CD4-positive, CD25-positive, alpha-beta regulatory T cell (primary cell): ENCODE data around the gene PIGB. TPM values are rescaled to one million over a fixed set of nuclear protein-coding genes. Genes with fewer than 3 reads are reported as not detected.

ENCODE experiments used
- ATAC-seq, 2 donors: fragments of 150-1000 bp; cut with Tn5 transposase; one replicate each; pipeline ENCODE4 v1.10.0; 2021; ENCODE audit warnings: low read depth in 2 of 2, moderate number of reproducible peaks in 2 of 2, moderate library complexity in 1 of 2
- DNase-seq, 3 donors: peaks; one replicate each; pipeline versions ENCODE4 v3.0.0 to v3.0.0-alpha.2; 2012 to 2022; ENCODE audit warnings: mixed read lengths in 1 of 3
- H3K27ac ChIP-seq: one replicate; pipeline ENCODE4 v1.7.0; 2013; ENCODE audit warnings: mild to moderate bottlenecking, low read length; ENCODE audit not compliant: insufficient read depth, poor library complexity, severe bottlenecking
- H3K27me3 ChIP-seq: one replicate; pipeline ENCODE4 v1.7.0; 2013; ENCODE audit warnings: low read length; ENCODE audit not compliant: control insufficient read depth, insufficient read depth
- H3K36me3 ChIP-seq: one replicate; pipeline ENCODE4 v1.7.0; 2013; ENCODE audit warnings: mild to moderate bottlenecking, low read length, moderate library complexity; ENCODE audit not compliant: control insufficient read depth, insufficient read depth
- H3K4me1 ChIP-seq: 2 replicates; pipeline ENCODE4 v1.7.0; 2013; ENCODE audit warnings: mild to moderate bottlenecking, low read length; ENCODE audit not compliant: insufficient read depth, control insufficient read depth, poor library complexity, severe bottlenecking
- H3K4me3 ChIP-seq: one replicate; pipeline ENCODE4 v1.7.0; 2013; ENCODE audit warnings: low read depth, mild to moderate bottlenecking, low read length, moderate library complexity
- H3K9me3 ChIP-seq, 2 experiments: 1 replicate in 1 of 2; 2 replicates in 1 of 2; pipeline ENCODE4 v1.7.0; 2013; ENCODE audit warnings: low read length in 2 of 2, mild to moderate bottlenecking in 1 of 2, moderate library complexity in 1 of 2; ENCODE audit not compliant: control insufficient read depth in 2 of 2
- H3K27ac Mint-ChIP-seq, 3 donors: one replicate each; pipeline ENCODE4 v1.8.0; 2020 to 2022; ENCODE audit warnings: mild to moderate bottlenecking in 3 of 3, mixed read lengths in 3 of 3, moderate library complexity in 2 of 3
- H3K27me3 Mint-ChIP-seq: one replicate; pipeline ENCODE4 v1.8.0; 2022; ENCODE audit warnings: mild to moderate bottlenecking, mixed read lengths
- H3K36me3 Mint-ChIP-seq: one replicate; pipeline ENCODE4 v1.8.0; 2020; ENCODE audit warnings: mixed read lengths
- H3K4me1 Mint-ChIP-seq, 4 donors: one replicate each; pipeline ENCODE4 v1.8.0; 2020 to 2022; ENCODE audit warnings: mixed read lengths in 4 of 4, mild to moderate bottlenecking in 1 of 4
- H3K4me3 Mint-ChIP-seq, 4 donors: one replicate each; pipeline ENCODE4 v1.8.0; 2020 to 2022; ENCODE audit warnings: mild to moderate bottlenecking in 4 of 4, mixed read lengths in 4 of 4, moderate library complexity in 3 of 4
- H3K9me3 Mint-ChIP-seq, 7 donors: one replicate each; pipeline ENCODE4 v1.8.0; 2020 to 2022; ENCODE audit warnings: mixed read lengths in 7 of 7, mild to moderate bottlenecking in 3 of 7, moderate library complexity in 2 of 7
- polyA plus RNA-seq, 4 donors: library from polyadenylated mRNA; unstranded; fragments of 300-500 nt; fragmentation: Illumina TruSeq; gene quantifications; one replicate each; pipeline ENCODE4 v1.2.3, GENCODE V29; 2021
- total RNA-seq: library from RNA; stranded (reverse); gene quantifications from one replicate; pipeline ENCODE4 v1.2.3, GENCODE V29; 2022

The PIGB gene
- total RNA-seq = 38.5 TPM
- 10 to 100 TPM; 14.3 to 19.1 (median 17.8) TPM for polyA plus RNA-seq

DNA sequence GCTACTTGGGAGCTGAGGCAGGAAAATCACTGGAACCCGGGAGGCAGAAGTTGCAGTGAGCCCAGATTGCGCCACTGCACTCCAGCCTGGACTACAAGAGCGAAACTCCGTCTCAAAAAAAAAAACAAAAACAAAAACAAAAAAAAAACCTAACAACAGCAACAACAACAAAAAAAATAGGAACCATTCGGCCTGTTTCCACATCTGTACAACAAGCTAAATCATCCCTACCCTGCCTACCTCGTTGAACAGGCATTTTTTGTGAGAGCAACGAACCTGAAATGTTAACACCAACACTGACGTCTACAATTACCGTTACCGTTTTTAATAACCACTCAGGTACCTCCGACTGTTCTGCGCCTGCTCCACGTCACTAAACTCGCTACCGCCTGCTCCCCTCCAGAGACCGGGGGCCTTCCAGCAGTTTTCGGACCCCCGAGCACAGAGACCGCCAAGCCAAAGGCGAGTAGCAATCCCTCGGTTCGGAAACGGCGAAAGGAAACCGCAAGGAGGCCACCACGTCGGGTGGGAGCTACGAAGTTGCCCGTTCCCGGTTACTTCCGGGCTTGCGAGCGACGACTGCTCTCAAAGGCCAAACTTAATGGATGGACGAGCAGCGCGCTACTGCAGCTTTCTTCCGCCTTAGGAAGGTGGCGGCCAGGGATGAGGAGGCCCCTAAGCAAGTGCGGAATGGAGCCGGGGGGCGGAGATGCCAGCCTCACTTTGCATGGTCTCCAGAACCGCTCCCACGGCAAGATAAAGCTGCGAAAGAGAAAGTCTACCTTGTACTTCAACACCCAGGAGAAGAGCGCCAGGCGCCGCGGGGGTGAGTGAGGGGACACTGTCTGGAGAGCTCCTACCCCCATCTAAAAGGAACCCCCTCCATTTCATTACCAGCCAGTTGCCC is at the start of gene PIGB, which contains the start of gene PIGBOS1:
PIGB (plus strand) TSS at position 635 of the 907 bp plus-strand sequence; CDS start at position 664, 29 bp downstream.
PIGBOS1 (minus strand) TSS at position 536 of the 907 bp plus-strand sequence. CDS start 1,331 bp downstream, outside the sequence.
- peaks cover 33% of the 10 kb centered on the region for H3K36me3 Mint-ChIP-seq

GRCh38 chr15:55270291-55270690 is 48.7 kb upstream of the PIGB start:
- peak overlapping the region in 1 of 4 donors; percentile 64 for H3K4me3 Mint-ChIP-seq
- Histone ChIP-seq H3K4me1 (peaks cover 27% of the 10 kb centered on the region), H3K36me3 (no peaks in the 10 kb centered on the region), H3K27me3 (no peaks in the 10 kb centered on the region), H3K27ac (no peak overlapping the region), H3K4me3 (no peak overlapping the region), H3K9me3 (no peaks in the 10 kb centered on the region)
- DNase-seq (no peak), ATAC-seq (no peak)
- H3K27ac Mint-ChIP-seq = peak overlapping the region in 2 of 3 donors; percentile 58 to 74
- H3K27me3 Mint-ChIP-seq = no peaks in the 10 kb centered on the region
- no peaks in the 10 kb centered on the region for H3K9me3 Mint-ChIP-seq
- H3K36me3 Mint-ChIP-seq = peaks cover 19% of the 10 kb centered on the region
- H3K4me1 Mint-ChIP-seq = peaks cover 47 to 81% (median 72%) of the 10 kb centered on the region in 4 donors

More for the DNA sequence above, at the start of gene PIGB, which contains the start of gene PIGBOS1:
- no peaks in the 10 kb centered on the region for H3K9me3 Mint-ChIP-seq
- H3K27ac Mint-ChIP-seq = peak within 1 kb of the TSS; percentile 100
- peak within 1 kb of the TSS; percentile 97 for H3K4me3 ChIP-seq
- H3K27ac ChIP-seq = peak within 1 kb of the TSS; percentile 96
- ATAC-seq (peak; percentile 84 to 88), DNase-seq (peak; percentile 65 to 92 (median 87))
- H3K4me3 Mint-ChIP-seq = peak within 1 kb of the TSS; percentile 96 to 99 (median 98)
- H3K27me3 Mint-ChIP-seq = peaks cover 4% of the 10 kb centered on the region
- peaks cover 41 to 80% (median 66%) of the 10 kb centered on the region in 4 donors for H3K4me1 Mint-ChIP-seq
- peaks cover 53% of the 10 kb centered on the region for H3K4me1 ChIP-seq
- H3K27me3 ChIP-seq = no peaks in the 10 kb centered on the region
- no peaks in the 10 kb centered on the region for H3K9me3 ChIP-seq
- peaks cover 4% of the 10 kb centered on the region for H3K36me3 ChIP-seq

DNA sequence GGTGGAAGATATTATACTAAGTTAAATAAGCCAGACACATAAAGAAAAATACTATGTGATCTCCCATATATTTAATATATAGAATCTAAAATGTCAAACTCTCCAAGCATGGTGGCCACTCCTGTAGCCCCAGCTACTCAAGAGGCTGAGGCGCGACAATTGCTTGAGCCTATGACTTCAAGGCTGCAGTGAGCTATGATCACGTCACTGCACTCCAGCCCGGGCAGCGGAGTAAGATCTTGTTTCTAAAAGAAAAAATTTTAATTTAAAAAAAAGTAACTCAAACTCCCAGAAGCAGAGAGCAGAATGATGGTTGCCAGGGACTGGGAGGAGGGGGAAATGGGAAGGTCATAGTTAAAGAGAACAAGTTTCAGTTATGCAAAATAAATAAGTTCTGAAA is 42.7 kb upstream of the PIGB start:
- Histone ChIP-seq H3K4me1 (peaks cover 54% of the 10 kb centered on the region), H3K9me3 (no peaks in the 10 kb centered on the region), H3K36me3 (no peaks in the 10 kb centered on the region), H3K4me3 (peak overlapping the region; percentile 74), H3K27me3 (no peaks in the 10 kb centered on the region), H3K27ac (peak overlapping the region; percentile 82)
- DNase-seq (no peak), ATAC-seq (no peak)
- peaks cover 48 to 81% (median 67%) of the 10 kb centered on the region in 4 donors for H3K4me1 Mint-ChIP-seq
- H3K27me3 Mint-ChIP-seq = no peaks in the 10 kb centered on the region
- peak overlapping the region; percentile 77 to 95 (median 90) for H3K27ac Mint-ChIP-seq
- peaks cover 12% of the 10 kb centered on the region for H3K36me3 Mint-ChIP-seq
- H3K4me3 Mint-ChIP-seq = peak overlapping the region; percentile 66 to 87 (median 82)
- no peaks in the 10 kb centered on the region for H3K9me3 Mint-ChIP-seq

DNA sequence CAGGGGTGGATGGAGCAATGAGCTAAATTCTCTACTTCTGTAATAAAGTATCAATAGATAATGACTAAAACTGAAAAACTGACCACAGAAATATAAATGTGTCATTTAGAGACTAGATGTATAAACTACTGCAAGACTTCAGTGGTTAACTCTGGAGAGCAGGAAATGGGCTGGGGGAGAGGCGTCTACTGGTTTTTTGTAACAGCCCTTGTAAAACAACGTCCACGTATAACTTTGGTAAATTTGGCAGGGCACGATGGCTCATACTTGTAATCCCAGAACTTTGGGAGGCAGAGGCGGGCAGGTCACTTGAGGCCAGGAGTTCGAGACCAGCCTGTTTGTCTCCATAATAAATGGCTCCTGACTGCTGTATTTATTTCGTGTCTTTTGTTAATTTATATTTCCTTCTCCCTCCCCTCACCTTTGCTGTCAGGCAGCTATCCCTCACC is 41.9 kb upstream of the PIGB start:
- H3K27ac ChIP-seq = peak overlapping the region; percentile 82
- ATAC-seq (peak; percentile 64 to 67), DNase-seq (peak; percentile 48 to 86 (median 59))
- Mint-ChIP-seq H3K27me3 (no peaks in the 10 kb centered on the region), H3K27ac (peak overlapping the region; percentile 90 to 99 (median 95)), H3K36me3 (peaks cover 12% of the 10 kb centered on the region), H3K4me1 (peaks cover 53 to 85% (median 70%) of the 10 kb centered on the region in 4 donors), H3K9me3 (no peaks in the 10 kb centered on the region), H3K4me3 (peak overlapping the region; percentile 66 to 87 (median 82))
- H3K4me3 ChIP-seq = peak overlapping the region; percentile 74
- no peaks in the 10 kb centered on the region for H3K36me3 ChIP-seq
- H3K4me1 ChIP-seq = peaks cover 62% of the 10 kb centered on the region
- no peaks in the 10 kb centered on the region for H3K9me3 ChIP-seq
- H3K27me3 ChIP-seq = no peaks in the 10 kb centered on the region

GRCh38 chr15:55277715-55278114 is 41.3 kb upstream of the PIGB start:
- peak overlapping the region; percentile 90 to 99 (median 95) for H3K27ac Mint-ChIP-seq
- Histone ChIP-seq H3K9me3 (no peaks in the 10 kb centered on the region), H3K36me3 (no peaks in the 10 kb centered on the region), H3K27ac (peak overlapping the region; percentile 82), H3K4me3 (peak overlapping the region; percentile 74), H3K27me3 (no peaks in the 10 kb centered on the region), H3K4me1 (peaks cover 68% of the 10 kb centered on the region)
- DNase-seq (no peak), ATAC-seq (no peak)
- peak overlapping the region; percentile 66 to 87 (median 82) for H3K4me3 Mint-ChIP-seq
- H3K36me3 Mint-ChIP-seq = peaks cover 10% of the 10 kb centered on the region
- peaks cover 48 to 87% (median 73%) of the 10 kb centered on the region in 4 donors for H3K4me1 Mint-ChIP-seq
- no peaks in the 10 kb centered on the region for H3K27me3 Mint-ChIP-seq
- H3K9me3 Mint-ChIP-seq = no peaks in the 10 kb centered on the region

- Histone ChIP-seq H3K9me3 (no peaks in the 10 kb centered on the region), H3K27me3 (no peaks in the 10 kb centered on the region), H3K4me3 (peak overlapping the region; percentile 59), H3K36me3 (no peaks in the 10 kb centered on the region), H3K27ac (peak overlapping the region; percentile 82), H3K4me1 (peaks cover 83% of the 10 kb centered on the region)
- DNase-seq = no peak
- peaks cover 45 to 91% (median 74%) of the 10 kb centered on the region in 4 donors for H3K4me1 Mint-ChIP-seq
- no peaks in the 10 kb centered on the region for H3K27me3 Mint-ChIP-seq
- peak overlapping the region; percentile 90 to 95 (median 95) for H3K27ac Mint-ChIP-seq
- no peak for ATAC-seq
- H3K36me3 Mint-ChIP-seq = peaks cover 3% of the 10 kb centered on the region
- H3K4me3 Mint-ChIP-seq = peak overlapping the region; percentile 55 to 79 (median 76)
- H3K9me3 Mint-ChIP-seq = no peaks in the 10 kb centered on the region
Observed at GRCh38 chr15:55279100-55279745, 39.8 kb upstream of the PIGB start.

GRCh38 chr15:55279746-55280351 is 39.2 kb upstream of the PIGB start:
- Mint-ChIP-seq H3K27ac (peak overlapping the region; percentile 90 to 95 (median 95)), H3K4me3 (peak overlapping the region; percentile 47 to 79 (median 64)), H3K27me3 (no peaks in the 10 kb centered on the region), H3K4me1 (peaks cover 51 to 95% (median 80%) of the 10 kb centered on the region in 4 donors), H3K9me3 (no peaks in the 10 kb centered on the region), H3K36me3 (peaks cover 3% of the 10 kb centered on the region)
- H3K36me3 ChIP-seq = no peaks in the 10 kb centered on the region
- ATAC-seq (peak; percentile 68 to 78), DNase-seq (peak; percentile 41 to 67 (median 49))
- H3K4me3 ChIP-seq = peak overlapping the region; percentile 59
- no peaks in the 10 kb centered on the region for H3K27me3 ChIP-seq
- H3K27ac ChIP-seq = peak overlapping the region; percentile 82
- no peaks in the 10 kb centered on the region for H3K9me3 ChIP-seq
- peaks cover 88% of the 10 kb centered on the region for H3K4me1 ChIP-seq
